Gastrocnemius medialis (tissue), 4 donors: ENCODE measurements around the gene NTPCR. TPM values are rescaled to one million over a fixed set of nuclear protein-coding genes. Genes with fewer than 3 reads are reported as not detected.

Experiments used
- ATAC-seq, 2 donors: fragments of 150-250 bp; one replicate each; pipeline ENCODE4 v1.9.1; 2016
- DNase-seq, 2 donors: peaks; one replicate each; pipeline ENCODE4 v3.0.0-alpha.2; 2019
- H3K27ac ChIP-seq, 4 donors: fragments of 200-600 bp; sonication (generic); 1 replicate in 1 of 4; 2 replicates in 3 of 4; pipeline ENCODE4 v1.5.1; 2016 to 2018; ENCODE audit warnings: mild to moderate bottlenecking in 2 of 4, moderate library complexity in 1 of 4
- H3K27me3 ChIP-seq, 3 donors: fragments of 200-600 bp; sonication (generic) in 2 of 3; 1 replicate in 1 of 3; 2 replicates in 2 of 3; pipeline versions ENCODE4 v1.5.1 to v1.6.0; 2016 to 2019; ENCODE audit warnings: mild to moderate bottlenecking in 1 of 3, moderate library complexity in 1 of 3
- H3K36me3 ChIP-seq, 2 donors: fragments of 200-600 bp; sonication (generic) in 1 of 2; one replicate each; pipeline ENCODE4 v1.5.1; 2017 to 2018
- H3K4me1 ChIP-seq, 2 donors: fragments of 200-600 bp; sonication (generic) in 1 of 2; one replicate each; pipeline ENCODE4 v1.5.1; 2016 to 2017; ENCODE audit warnings: mild to moderate bottlenecking in 2 of 2
- H3K4me3 ChIP-seq, 4 donors: fragments of 200-600 bp; sonication (generic) in 3 of 4; 1 replicate in 1 of 4; 2 replicates in 3 of 4; pipeline ENCODE4 v1.5.1; 2016 to 2019; ENCODE audit warnings: mild to moderate bottlenecking in 2 of 4
- H3K9me3 ChIP-seq, 3 donors: fragments of 200-600 bp; sonication (generic) in 2 of 3; 1 replicate in 1 of 3; 2 replicates in 2 of 3; pipeline ENCODE4 v1.5.1; 2016 to 2019
- POLR2A ChIP-seq, 2 donors: fragments of 450-650 bp; IDR thresholded peaks; one replicate each; pipeline ENCODE4 v1.6.1; 2017; ENCODE audit warnings: antibody characterized with exemption in 2 of 2, mild to moderate bottlenecking in 2 of 2, moderate library complexity in 2 of 2
- in situ Hi-C, 4 donors: fragments of 200-750 bp; cut with MboI; loops; one replicate each; pipeline versions ENCODE4 v1.15.0 to v1.8.0; 2017; ENCODE audit warnings: low sequenced_read_pairs in 4 of 4
- intact Hi-C: fragments of 100-400 bp; cut with DNase I; formaldehyde crosslinking; loops from one replicate; pipeline ENCODE4 v1.15.1; 2023; ENCODE audit warnings: low total_unique reads
- total RNA-seq, 4 donors: library from RNA; depleted of rRNA; stranded (reverse); fragments of >200 nt; gene quantifications; one replicate each; pipeline versions ENCODE4 v1.1.0 to v1.2.3, GENCODE V29; 2016
- TF ChIP-seq, protein P1 (sequence below), 5 experiments: fragments of 450-650 bp in 3 of 5; fragments of 200-600 bp in 2 of 5; sonication (generic) in 2 of 5; IDR thresholded peaks in 4 of 5; conservative IDR thresholded peaks in 1 of 5; 1 replicate in 4 of 5; 2 replicates in 1 of 5; pipeline ENCODE4 v1.5.1; 2016 to 2019; ENCODE audit warnings: antibody characterized with exemption in 5 of 5, mild to moderate bottlenecking in 3 of 5, moderate library complexity in 3 of 5

Gene NTPCR
- total RNA-seq, 4 donors from 2014 or later: 20.5 to 33.7 (median 24.2) TPM

GRCh38 chr1:232983817-232984567 lies 33.6 kb downstream of the NTPCR start:
- Histone ChIP-seq H3K4me1 (peaks cover 7 to 10% of the 10 kb centered on the region in 2 donors), H3K4me3 (no peak overlapping the region), H3K9me3 (no peaks in the 10 kb centered on the region), H3K36me3 (no peaks in the 10 kb centered on the region), H3K27me3 (no peaks in the 10 kb centered on the region), H3K27ac (no peak overlapping the region)
- ATAC-seq (no peak), DNase-seq (no peak)
- intact Hi-C loops: no loop called here
- in situ Hi-C loops: no loop called here
- TF ChIP-seq POLR2A (IDR thresholded peaks at IDR 0.05): no peak
- TF ChIP-seq, protein P1, sequence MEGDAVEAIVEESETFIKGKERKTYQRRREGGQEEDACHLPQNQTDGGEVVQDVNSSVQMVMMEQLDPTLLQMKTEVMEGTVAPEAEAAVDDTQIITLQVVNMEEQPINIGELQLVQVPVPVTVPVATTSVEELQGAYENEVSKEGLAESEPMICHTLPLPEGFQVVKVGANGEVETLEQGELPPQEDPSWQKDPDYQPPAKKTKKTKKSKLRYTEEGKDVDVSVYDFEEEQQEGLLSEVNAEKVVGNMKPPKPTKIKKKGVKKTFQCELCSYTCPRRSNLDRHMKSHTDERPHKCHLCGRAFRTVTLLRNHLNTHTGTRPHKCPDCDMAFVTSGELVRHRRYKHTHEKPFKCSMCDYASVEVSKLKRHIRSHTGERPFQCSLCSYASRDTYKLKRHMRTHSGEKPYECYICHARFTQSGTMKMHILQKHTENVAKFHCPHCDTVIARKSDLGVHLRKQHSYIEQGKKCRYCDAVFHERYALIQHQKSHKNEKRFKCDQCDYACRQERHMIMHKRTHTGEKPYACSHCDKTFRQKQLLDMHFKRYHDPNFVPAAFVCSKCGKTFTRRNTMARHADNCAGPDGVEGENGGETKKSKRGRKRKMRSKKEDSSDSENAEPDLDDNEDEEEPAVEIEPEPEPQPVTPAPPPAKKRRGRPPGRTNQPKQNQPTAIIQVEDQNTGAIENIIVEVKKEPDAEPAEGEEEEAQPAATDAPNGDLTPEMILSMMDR (IDR thresholded peaks at IDR 0.05 in 4 of 5, conservative IDR thresholded peaks at IDR 0.05 in 1 of 5): no peak

- no peak for ATAC-seq
- intact Hi-C loops (no loop called here), in situ Hi-C loops (no loop called here)
- Histone ChIP-seq H3K27ac (no peak overlapping the region), H3K27me3 (no peaks in the 10 kb centered on the region), H3K4me3 (no peak overlapping the region), H3K9me3 (no peaks in the 10 kb centered on the region), H3K36me3 (no peaks in the 10 kb centered on the region), H3K4me1 (peaks cover 7 to 10% of the 10 kb centered on the region in 2 donors)
- no peak for DNase-seq
- TF ChIP-seq POLR2A (IDR thresholded peaks at IDR 0.05): no peak
These were observed 34.4 kb downstream of the NTPCR start for GRCh38 chr1:232984577-232985425.

DNA sequence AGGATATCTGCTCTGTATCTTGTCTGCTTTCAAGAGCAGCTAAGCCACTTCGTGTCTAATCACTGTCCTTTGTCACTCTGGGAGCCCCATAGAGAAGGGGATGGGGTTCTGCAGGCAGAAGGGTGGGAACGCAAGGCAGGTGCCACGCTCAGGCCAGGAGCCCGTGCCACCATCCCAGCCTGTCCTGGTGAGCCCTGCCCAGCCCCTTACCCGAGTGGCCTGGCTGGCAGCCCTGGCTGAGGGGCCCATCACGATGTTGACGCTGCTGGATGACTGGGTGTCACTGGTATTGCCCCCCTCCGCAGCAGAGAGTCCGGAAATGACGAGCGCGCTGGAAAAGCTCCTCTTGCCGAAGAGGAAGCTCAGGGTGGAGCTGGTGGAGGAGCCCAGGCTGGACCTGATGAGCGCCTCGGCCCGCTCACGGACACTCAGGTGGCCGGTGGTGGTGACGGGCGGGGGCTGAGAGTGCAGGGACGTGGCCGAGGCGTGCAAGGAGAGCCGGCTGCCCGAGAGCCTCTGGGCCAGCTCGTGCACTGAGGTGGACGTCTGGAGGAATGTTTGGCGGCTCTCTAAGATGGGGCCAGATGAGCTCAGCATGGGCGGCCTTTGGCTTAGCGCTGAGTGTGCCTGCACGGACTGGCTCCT lies 35.6 kb downstream of the NTPCR start:
- Histone ChIP-seq H3K9me3 (no peaks in the 10 kb centered on the region), H3K36me3 (no peaks in the 10 kb centered on the region), H3K27me3 (no peaks in the 10 kb centered on the region), H3K4me1 (peaks cover 7 to 10% of the 10 kb centered on the region in 2 donors), H3K27ac (no peak overlapping the region), H3K4me3 (no peak overlapping the region)
- TF ChIP-seq, protein P1 (IDR thresholded peaks at IDR 0.05 in 4 of 5, conservative IDR thresholded peaks at IDR 0.05 in 1 of 5): no peak
- TF ChIP-seq POLR2A (IDR thresholded peaks at IDR 0.05): no peak
- in situ Hi-C loops: no loop called here
- ATAC-seq: no peak
- DNase-seq: no peak
- intact Hi-C loops: no loop called here

DNA sequence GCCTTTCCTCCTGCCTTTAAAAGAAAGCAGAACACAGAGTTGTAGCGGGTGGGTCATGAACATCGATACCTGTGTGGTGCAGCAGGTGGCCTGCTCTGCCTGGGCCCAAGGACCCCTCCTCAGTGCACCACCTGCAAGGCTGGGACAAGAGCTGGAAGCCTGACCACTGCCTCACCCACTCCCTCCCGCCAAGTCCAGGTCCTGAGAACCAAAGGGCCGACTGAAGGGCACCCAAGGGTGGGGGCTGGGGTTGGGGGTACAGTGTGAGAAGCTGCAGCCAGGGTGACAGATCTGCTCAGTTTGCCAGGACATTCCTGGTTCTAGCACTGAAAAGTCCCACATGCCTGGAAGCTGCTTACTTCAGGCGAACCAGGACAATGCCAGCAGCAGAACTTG lies 36.1 kb downstream of the NTPCR start:
- DNase-seq (no peak), ATAC-seq (no peak)

DNA sequence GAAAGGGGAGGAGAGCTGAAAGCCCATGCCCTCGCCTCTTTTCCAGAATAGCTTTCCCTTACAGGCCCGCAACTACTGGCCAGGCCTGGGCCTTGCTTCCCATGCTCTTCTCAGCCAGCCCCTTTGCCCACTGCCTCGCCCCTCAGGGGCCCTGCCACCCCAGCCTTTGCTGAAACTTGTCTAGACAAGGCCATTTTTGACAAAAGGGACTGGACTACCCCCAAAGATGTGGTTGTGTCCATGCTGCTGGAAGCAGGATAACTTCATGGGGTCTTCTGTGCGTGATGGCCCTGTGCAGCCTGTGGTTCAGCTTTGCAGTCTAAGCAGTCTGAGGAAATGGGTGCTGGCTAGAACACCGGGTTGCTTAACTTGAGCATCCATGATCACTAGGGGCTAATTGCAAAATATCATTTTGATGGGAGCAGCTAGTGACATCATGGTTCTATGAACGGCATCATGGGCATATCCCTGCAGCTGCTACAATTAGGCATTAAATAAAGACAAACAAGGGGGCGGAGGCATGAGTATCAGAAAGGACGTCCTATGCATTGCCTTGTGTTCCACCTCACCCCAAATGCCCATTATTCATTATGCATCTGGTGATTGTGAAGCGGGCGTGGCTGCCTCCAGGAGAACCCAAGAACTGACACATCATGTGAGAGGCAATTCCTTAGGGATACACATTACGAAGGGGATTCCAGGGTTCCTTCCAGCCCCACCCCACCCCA lies 36.8 kb downstream of the NTPCR start:
- Histone ChIP-seq H3K9me3 (no peaks in the 10 kb centered on the region), H3K4me1 (peaks cover 7 to 10% of the 10 kb centered on the region in 2 donors), H3K36me3 (no peaks in the 10 kb centered on the region), H3K27ac (no peak overlapping the region), H3K27me3 (no peaks in the 10 kb centered on the region), H3K4me3 (no peak overlapping the region)
- TF ChIP-seq POLR2A (IDR thresholded peaks at IDR 0.05): no peak
- TF ChIP-seq, protein P1 (IDR thresholded peaks at IDR 0.05 in 4 of 5, conservative IDR thresholded peaks at IDR 0.05 in 1 of 5): no peak
- no peak for ATAC-seq
- intact Hi-C loops (no loop called here), in situ Hi-C loops (no loop called here)
- no peak for DNase-seq

More for the DNA sequence above, 36.1 kb downstream of the NTPCR start:
- intact Hi-C loops (no loop called here), in situ Hi-C loops (no loop called here)
- Histone ChIP-seq H3K36me3 (no peaks in the 10 kb centered on the region), H3K4me3 (no peak overlapping the region), H3K9me3 (no peaks in the 10 kb centered on the region), H3K27ac (no peak overlapping the region), H3K4me1 (peaks cover 7 to 10% of the 10 kb centered on the region in 2 donors), H3K27me3 (no peaks in the 10 kb centered on the region)
- TF ChIP-seq POLR2A (IDR thresholded peaks at IDR 0.05): no peak
